Myocyte (in vitro differentiated cells): ENCODE data around the gene DGCR2. TPM values are rescaled to one million over a fixed set of nuclear protein-coding genes. Genes with fewer than 3 reads are reported as not detected.
"Not testable (repeated sequence)": the region's sequence is repeated elsewhere in the genome, so short reads cannot be mapped to it uniquely, and the experiment has no call there.

Experiments
- DNase-seq: peaks from one replicate; pipeline ENCODE4 v3.0.0-alpha.2; 2012; ENCODE audit warnings: low read depth
- total RNA-seq: library from RNA; depleted of rRNA; stranded (reverse); fragments of >200 nt; gene quantifications from 2 replicates; pipeline ENCODE4 v1.2.3, GENCODE V29; 2014

Gene DGCR2
- total RNA-seq, 1 donor from 2014 or later, result 60.8 TPM

- not testable (repeated sequence) for DNase-seq
These were observed 38.1 kb downstream of the DGCR2 start for GRCh38 chr22:19084126-19084525.

DNA sequence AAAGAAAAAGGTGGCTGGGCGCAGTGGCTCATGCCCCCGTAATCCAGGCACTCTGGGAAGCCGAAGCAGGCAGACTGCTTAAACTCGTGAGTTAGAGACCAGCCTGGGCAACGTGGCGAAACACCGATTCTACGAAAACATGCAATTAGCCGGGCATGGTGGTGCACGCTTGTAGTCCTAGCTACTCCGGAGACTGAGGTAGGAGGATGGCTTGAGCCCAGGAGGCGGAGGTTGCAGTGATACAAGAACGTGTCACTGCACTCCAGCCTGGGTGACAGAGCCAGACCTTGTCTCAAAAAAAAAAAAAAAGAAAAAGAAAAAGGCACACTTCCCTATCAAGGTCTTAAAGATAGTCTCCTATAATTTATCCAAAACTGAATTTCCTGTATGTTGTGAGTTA is 39.4 kb downstream of the DGCR2 start:
- DNase-seq, result no peak

GRCh38 chr22:19082101-19082500 is 40.1 kb downstream of the DGCR2 start:
- no peak for DNase-seq

DNA sequence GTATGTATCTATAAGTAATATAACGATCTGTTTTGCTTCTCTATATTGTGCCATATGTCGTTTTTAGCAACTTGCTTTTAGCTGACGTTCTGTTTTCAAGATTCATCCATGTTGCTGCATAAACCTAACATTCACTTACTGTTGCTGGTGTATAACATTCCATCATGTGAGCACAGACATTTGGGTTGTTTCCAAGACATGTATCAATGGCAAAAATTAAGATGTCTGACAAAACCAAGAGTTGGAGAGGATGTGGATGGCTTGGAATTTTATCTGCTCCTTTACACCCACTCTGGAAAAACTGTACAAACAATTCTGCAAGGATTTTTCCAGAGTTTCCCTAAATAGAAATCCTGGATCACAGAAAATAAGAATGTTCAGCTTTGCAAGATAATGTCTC is 40.9 kb downstream of the DGCR2 start:
- DNase-seq, result no peak

DNA sequence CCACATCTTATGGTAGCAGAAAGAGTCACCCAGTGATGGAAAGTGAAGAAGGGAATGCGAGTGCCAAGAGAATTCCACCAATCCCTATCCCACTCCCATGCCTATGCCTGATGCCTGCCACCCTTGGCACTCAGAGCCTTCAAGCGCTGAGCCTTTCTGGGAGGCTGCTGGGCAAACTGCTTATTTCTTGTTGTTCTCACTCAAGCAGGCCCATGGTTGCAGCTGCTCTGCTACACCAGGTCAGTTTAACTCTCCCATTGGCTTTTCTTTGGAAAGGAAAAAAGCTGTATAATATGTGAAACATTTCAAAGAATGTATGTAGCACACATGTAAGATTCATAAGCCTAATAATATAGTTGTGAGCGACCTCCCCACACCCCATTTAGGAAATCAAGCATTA is 41.4 kb downstream of the DGCR2 start:
- no peak for DNase-seq

- no peak for DNase-seq
These were observed 42.5 kb downstream of the DGCR2 start for GRCh38 chr22:19079691-19080090.

DNA sequence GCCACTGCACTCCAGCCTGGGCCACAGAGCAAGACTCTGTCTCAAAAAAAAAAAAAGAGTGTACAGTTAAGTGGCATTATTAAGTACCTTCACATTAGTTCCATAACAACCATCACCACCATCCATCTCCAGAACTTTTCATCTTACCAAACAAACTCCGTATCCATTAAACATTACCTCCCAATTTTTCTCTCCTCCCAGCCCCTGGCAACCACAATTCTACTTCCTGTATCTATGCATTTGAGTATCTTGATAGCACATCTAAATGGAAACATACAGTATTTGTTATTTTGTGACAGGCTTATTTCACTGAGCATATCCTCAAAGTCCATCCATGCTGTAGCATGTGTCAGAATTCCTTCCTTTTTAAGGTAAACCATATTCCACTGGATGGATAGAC is 46.8 kb downstream of the DGCR2 start:
- no peak for DNase-seq

GRCh38 chr22:19072853-19073252 is 49.4 kb downstream of the DGCR2 start:
- DNase-seq, result not testable (repeated sequence)

- no peak for DNase-seq
These were observed 51.6 kb downstream of the DGCR2 start for GRCh38 chr22:19070397-19071169.

GRCh38 chr22:19069451-19069850 is 52.8 kb downstream of the DGCR2 start:
- no peak for DNase-seq

GRCh38 chr22:19068784-19069271 is 53.4 kb downstream of the DGCR2 start:
- no peak for DNase-seq

DNA sequence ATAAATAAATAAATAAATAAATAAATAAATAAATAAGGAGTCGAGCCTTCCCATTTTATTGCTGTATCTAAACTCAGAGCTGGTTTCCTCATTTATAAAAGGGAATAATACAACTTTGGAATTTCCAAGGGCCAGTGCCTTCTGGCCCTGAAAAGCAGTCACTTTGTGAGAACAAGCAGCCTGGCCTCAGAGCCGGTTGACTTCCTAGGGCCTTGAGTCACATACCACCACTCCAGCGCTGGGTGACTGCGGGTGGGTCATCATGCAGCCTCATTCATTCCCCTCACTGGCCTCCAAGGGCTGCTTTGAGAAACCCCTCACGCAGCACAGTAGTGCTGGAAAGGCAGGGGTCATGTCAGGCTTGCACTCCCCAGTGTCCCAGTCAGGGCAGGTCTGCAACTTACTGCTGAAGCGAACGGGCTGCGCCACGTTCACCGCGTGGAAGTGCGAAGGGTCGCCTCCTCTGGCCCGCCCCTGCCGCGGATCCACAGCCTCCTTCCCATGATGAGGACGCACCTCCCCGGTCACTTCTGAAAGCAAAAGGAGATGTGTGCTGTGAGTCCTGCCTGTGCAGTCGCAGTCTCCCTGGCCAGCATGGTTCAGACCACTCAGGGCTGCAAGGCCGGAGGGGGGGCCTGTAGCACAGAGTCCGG is 54.4 kb downstream of the DGCR2 start:
- DNase-seq, result no peak

- peak; percentile 40 for DNase-seq
These were observed 55.5 kb downstream of the DGCR2 start for GRCh38 chr22:19066531-19067271.

- no peak for DNase-seq
These were observed 56.3 kb downstream of the DGCR2 start for GRCh38 chr22:19065929-19066328.

GRCh38 chr22:19065298-19065859 is 56.8 kb downstream of the DGCR2 start:
- no peak for DNase-seq

GRCh38 chr22:19064354-19065054 is 57.7 kb downstream of the DGCR2 start:
- no peak for DNase-seq

DNA sequence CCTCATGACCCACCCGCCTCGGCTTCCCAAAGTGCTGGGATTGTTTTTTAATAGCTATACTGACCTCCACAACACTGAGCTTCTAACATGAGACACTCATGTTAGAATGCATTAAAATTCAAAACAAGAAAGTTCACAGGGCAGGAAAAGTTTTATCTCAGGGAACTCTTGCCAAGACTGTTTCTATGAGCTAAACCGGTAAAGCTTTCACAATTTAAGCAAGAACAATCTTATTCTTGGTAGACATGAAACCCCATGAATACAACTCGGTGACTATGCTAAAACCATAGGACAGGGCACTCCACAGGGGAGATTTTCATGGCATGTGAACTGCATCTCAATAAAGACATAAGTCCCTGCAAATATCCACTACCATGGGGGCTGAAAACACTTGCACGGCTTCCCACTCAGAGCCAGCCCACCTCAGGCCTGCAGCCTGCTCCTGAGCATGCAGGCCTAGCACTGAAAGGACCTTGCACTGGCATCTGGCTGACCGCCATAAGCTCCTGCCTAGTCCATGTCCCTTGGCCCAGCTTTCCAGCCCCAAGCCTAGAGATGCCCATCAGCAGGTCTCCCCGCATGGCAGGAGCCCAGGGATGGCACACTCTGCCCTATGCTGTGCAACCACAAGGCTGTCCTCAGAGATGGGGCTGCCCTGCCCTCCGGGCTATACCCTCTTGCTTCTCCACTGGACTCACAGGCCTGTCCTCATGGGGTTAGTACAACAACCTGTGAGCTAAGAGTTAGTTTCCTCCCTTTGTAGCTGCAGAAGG is 58.4 kb downstream of the DGCR2 start:
- DNase-seq, result no peak

GRCh38 chr22:19062943-19063308 is 59.3 kb downstream of the DGCR2 start:
- DNase-seq, result no peak

DNA sequence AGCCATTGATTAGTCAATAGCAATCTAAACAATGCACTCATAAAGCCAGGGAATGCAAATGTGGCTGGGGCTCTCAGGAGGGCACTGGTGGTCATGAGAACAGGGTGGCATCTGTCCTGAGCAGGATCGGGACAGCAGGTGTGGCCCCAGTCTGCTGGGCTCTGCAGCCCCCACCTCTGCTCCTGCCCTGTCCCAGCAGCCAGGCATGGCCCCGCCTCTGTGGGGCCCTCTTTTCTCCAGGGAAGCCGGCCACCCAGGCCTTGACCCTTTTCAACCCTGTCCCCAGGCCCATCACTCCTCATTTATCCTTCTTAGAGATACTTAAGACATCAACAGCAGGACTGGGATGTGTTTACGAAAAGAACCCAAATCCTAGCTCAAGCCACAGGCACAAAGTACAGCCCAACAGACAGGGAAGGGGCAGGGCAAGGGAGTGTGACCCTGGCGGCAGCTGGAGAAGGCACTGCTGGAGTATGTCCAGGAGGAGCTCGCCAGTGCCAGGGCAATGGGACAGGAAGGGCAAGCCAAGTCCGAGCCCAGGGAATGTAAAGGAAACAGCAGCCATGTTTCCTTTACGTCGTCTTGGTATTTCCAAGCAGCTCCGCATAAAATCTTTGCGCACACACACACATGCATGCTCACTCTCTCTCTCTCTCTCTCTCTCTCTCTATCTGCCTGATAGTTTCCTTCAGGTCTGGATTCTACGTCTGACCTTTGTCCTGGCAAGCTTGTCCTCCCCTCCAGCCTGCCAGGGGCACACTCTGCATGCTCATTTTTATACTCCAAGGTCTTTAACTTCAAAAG is 59.9 kb downstream of the DGCR2 start:
- peak; percentile 54 for DNase-seq
